HG03095 (cell line): ENCODE measurements around the gene MECR.
"Not testable (repeated sequence)": the region's sequence is repeated elsewhere in the genome, so short reads cannot be mapped to it uniquely, and the experiment has no call there.

Source experiments
- ATAC-seq: cut with Tn5 transposase; IDR thresholded peaks from one replicate; pipeline ENCODE4 v1.9.1; 2021; ENCODE audit warnings: moderate library complexity; ENCODE audit not compliant: unreplicated experiment

The MECR gene

DNA sequence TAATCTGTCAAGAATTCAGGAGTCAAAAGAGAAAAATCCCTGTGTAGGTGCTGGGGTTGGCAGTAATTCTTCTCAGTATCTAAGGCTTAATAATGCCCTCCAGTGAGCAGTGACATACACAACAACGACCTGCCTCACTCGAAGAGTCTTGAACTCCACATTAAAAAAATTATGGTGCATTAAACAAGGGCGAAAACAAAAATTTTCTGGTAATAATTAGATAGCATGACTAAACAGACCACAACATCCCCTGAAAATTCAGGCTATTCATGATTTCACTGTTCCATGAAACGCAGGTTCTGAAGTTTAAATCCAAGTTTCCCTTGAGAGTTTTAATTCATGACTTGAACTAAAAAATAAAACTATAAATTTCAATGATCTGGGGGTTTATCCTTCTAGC lies 54.2 kb downstream of the MECR start:
- no peak for ATAC-seq

DNA sequence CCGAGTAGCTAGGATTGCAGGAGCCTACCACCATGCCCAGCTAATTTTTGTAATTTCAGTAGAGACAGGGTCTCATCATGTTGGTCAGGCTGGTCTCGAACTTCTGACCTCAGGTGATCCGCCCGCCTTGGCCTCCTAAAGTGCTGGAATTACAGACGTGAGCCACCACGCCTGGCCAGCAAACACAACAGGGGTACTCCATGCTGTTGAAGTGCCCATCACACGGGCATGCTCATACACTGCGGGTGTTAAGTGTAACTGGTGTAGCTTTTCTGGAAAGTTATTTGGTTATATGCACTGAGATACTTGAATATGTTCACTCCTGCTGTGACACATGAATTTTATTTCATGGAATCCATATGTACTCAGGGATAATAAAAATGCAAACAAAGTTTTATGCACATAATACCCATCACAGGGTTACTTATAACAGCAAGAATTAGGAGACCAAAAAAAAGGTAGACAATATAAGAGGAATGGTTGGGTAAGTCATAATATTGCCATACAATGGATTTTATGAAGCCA lies 58.3 kb downstream of the MECR start:
- no peak for ATAC-seq

DNA sequence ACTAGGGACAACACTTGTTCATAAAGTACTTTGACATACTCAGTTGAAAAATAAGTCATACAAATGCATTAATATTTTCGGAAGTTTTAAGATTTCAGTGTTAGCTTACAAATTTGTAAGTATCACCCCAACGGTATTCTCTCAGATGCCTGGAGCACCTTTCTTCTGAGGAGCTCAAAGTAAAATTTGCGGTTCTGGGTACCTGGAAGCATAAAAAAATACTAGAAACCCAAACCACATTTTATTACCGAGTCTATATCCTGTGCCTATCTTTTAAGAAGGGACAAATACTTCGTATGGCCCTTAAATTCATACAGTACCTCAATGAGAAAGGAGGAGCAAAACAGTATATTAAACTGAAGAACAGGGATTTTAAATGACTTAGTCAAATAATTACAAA lies 59.2 kb downstream of the MECR start:
- no peak for ATAC-seq

GRCh38 chr1:29171089-29171488 lies 59.6 kb downstream of the MECR start:
- no peak for ATAC-seq

GRCh38 chr1:29169976-29170375 lies 60.8 kb downstream of the MECR start:
- ATAC-seq = no peak

- ATAC-seq = no peak
Measured at GRCh38 chr1:29167904-29168303, 62.8 kb downstream of the MECR start.

DNA sequence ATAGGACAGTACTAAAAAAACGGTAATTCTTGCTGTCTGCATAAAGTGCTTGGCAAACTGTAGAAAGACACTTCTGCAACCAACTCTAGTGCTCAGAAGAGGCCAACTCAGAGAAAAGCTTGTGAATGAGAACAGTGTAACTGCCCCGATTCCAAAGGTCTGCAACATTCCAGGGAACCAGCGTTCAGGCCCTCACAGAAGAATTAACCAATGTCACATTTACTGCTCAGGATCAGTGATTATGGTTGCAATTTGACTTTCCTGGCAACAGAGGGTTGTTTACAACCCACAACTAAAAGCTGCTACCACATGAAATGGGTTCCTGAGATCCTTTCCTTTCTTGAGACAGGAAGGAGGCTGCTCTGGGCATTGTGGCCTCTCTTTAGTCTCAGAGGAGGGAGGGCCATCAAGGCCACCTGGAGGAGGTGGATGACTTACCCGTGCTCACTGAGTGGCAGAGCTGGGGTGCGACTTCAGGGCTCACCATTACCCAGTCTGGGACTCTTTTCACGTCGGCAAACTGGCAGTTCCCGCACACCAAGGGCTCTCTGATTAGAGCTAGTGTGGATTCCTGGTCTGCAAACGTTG lies 64.3 kb downstream of the MECR start:
- no peak for ATAC-seq

GRCh38 chr1:29164588-29164987 lies 66.1 kb downstream of the MECR start:
- ATAC-seq = no peak

GRCh38 chr1:29162476-29163138 lies 68.1 kb downstream of the MECR start:
- ATAC-seq = no peak

DNA sequence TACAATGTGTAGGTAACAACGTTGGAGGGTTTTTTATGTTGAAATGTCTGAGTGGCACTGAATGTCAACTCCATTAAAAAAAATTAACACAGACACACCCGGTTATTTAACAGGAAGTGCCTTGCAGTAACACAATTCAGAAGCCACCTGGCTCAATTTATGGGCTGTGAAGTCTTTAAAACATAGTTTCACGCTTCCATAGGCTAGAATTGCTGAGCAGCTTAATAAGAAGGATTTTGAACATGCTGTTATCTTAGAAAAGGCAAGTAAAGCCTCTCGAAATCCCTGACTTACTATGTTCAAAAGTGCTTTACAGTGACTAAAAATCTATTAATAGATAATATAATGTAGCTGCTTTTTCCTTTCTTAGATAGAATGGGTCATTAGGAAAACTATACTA lies 68.7 kb downstream of the MECR start:
- no peak for ATAC-seq

- no peak for ATAC-seq
Measured at GRCh38 chr1:29159773-29160172, 71.0 kb downstream of the MECR start.

DNA sequence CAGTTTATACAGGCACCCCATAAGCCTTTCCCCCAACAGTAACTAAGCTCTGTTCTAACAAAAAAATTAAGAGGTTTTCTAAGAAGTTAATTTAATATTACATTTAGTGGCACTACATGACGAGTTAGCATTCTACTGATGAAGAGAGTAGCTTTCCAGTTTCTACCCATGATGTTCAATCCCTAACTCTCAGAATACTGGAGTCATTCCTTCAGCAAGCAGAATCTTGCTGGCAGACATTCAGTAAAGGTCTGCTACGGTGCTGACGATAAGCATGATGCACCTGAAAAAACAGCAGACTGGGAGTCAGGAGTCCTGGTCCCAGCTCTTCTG lies 73.5 kb downstream of the MECR start:
- no peak for ATAC-seq

DNA sequence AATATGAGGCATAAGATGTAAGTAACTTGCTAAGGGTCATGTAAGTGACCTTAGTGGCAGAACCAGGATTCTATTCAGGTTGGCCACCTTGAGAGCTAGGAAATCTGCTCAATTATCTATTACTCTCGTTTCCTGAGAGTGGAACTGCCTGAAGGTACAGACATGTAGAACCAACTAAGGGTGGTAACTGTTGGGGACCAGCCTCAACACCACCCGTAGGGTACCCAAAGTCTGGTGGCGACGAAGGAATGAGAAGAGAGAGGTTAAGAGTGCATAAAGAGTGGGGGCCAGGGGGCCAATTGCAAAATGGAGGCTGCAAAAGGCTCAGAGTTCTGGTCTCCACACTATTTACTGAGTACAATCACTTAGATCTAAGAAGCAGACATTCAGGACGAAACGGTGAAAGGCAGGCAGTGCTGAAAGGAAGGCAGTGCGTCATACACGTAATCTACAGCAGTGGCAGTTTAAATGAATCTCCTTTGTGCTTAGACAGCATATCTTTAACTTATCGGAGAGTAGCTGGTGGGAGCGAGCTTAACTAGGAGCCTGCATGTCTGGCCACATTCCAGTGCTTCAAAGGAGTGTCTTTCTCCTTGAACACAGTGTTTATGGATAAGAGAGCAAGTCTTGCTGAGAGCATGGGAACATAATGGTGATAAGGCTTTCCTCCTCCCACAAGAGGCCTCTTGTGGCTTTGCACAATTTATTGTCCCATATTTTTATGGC lies 74.0 kb downstream of the MECR start:
- ATAC-seq = no peak

DNA sequence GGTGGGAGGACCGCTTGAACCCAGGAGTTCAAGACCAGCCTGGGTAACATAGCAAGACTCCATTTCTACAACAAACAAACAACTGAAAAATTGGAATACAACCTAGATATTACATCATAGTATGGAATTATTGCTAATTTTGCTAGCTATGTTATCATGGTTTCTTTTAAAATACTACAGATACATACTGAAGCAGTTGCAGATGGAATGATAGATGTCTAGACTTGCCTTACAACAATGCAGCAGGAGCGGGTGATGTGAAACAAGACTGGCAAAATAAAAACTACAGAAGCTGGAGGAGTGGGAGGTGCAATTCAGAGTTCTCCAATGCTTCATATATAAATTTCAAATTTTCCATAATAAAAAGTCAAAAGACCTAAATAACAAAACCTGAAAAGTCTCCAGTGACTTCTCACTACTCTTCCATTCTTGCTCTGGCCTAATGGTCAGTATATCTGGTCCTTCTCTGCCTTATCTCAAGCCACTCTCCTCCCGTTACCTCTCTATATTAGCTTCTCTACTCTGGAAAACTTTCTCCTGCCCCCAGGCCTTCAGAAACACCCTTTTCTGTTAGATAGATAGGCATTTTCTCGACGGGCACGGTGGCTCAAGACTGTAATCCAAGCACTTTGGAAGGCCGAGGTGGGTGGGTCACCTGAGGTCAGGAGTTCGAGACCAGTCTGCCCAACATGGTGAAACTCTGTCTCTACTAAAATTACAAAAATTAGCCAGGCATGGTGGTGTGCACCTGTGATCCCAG lies 78.5 kb downstream of the MECR start:
- ATAC-seq = no peak

DNA sequence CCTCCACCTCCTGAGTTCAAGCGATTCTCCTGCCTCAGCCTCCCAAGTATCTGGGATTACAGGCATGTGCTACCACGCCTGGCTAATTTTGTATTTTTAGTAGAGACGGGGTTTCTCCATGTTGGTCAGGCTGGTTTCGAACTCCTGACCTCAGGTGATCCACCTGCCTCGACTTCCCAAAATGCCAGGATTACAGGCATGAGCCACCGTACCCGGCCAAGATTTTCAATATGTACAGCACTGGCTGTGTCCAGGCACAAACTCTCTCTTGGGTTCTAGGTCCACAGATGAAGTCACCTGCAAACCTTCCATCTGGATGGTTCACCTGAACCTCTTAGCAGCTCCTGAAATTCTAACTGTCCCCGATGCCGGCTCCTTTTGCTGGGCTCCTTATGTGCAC lies 80.4 kb downstream of the MECR start:
- ATAC-seq = not testable (repeated sequence)

- no peak for ATAC-seq
Measured at GRCh38 chr1:29148656-29149491, 81.9 kb downstream of the MECR start.

GRCh38 chr1:29145739-29146437 lies 84.8 kb downstream of the MECR start:
- no peak for ATAC-seq

DNA sequence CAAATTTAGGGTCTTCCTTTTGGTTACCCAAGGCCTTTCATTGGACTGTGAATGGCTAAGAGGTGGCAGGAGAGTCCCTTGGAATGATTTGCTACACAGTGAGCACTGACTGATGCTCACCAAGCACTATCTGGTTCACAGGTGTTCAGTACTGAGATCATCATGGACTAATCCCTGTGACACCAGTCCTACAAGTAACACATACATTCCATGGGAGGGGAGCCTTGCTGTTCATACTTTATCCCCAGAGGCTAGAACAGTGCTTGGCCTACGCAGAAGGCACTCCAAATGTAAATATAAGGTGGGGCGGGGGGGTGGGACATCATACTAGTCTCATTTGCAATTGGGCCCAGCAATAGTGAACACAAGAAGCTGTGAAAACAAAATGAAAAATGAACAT lies 86.6 kb downstream of the MECR start:
- ATAC-seq = no peak

GRCh38 chr1:29142714-29143113 lies 88.0 kb downstream of the MECR start:
- no peak for ATAC-seq
